HG02884 (cell line): Measurements from ENCODE around the gene RUFY1.
"Not testable (repeated sequence)": the region's sequence is repeated elsewhere in the genome, so short reads cannot be mapped to it uniquely, and the experiment has no call there.

Experiments
- ATAC-seq: cut with Tn5 transposase; IDR thresholded peaks from one replicate; pipeline ENCODE4 v1.9.1; 2021; ENCODE audit warnings: mild to moderate bottlenecking, moderate library complexity; ENCODE audit not compliant: unreplicated experiment

The RUFY1 gene, protein sequence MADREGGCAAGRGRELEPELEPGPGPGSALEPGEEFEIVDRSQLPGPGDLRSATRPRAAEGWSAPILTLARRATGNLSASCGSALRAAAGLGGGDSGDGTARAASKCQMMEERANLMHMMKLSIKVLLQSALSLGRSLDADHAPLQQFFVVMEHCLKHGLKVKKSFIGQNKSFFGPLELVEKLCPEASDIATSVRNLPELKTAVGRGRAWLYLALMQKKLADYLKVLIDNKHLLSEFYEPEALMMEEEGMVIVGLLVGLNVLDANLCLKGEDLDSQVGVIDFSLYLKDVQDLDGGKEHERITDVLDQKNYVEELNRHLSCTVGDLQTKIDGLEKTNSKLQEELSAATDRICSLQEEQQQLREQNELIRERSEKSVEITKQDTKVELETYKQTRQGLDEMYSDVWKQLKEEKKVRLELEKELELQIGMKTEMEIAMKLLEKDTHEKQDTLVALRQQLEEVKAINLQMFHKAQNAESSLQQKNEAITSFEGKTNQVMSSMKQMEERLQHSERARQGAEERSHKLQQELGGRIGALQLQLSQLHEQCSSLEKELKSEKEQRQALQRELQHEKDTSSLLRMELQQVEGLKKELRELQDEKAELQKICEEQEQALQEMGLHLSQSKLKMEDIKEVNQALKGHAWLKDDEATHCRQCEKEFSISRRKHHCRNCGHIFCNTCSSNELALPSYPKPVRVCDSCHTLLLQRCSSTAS

DNA sequence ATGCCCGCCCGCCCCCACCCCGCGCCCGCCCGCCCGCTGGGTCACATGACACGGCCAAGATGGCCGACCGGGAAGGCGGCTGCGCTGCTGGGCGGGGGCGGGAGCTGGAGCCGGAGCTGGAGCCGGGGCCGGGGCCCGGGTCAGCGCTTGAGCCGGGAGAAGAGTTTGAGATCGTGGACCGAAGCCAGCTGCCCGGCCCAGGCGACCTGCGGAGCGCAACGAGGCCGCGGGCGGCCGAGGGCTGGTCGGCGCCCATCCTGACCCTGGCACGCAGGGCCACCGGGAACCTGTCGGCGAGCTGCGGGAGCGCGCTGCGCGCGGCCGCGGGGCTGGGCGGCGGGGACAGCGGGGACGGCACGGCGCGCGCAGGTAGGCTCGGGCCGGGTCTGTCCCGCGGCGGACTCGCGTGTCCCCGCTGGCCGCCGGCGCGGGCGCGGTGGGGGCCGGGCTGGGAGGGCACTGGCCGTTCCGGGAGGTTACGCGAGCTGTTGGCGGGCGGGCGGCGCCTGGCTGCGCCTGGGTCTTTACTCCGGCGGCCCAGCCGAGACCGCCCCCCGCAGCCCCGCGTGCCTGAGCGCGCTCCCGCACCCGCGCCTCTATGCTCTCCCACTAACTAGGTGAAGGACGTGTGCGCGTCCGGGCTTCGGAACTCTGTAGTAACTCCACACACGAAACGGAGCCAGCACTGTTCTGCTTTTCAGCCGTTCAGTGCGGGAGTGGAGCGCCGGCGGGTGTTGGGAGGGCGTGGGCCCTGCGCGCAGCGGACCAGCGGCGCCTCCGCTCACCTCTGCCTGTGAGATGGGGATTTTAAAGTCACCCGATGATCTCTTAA lies at the start of gene RUFY1:
RUFY1 (plus strand) TSS at position 44 of the 832 bp plus-strand sequence; CDS start at position 60, 16 bp downstream.
- peak; percentile 73 for ATAC-seq

- ATAC-seq: not testable (repeated sequence)
Measured at GRCh38 chr5:179501997-179502396, 48.4 kb upstream of the RUFY1 start.

- not testable (repeated sequence) for ATAC-seq
Measured at GRCh38 chr5:179502420-179502819, 47.9 kb upstream of the RUFY1 start.

- ATAC-seq: no peak
Measured at GRCh38 chr5:179504191-179504590, 46.2 kb upstream of the RUFY1 start.

- no peak for ATAC-seq
Measured at GRCh38 chr5:179504600-179505396, 45.6 kb upstream of the RUFY1 start.

- ATAC-seq: no peak
Measured at GRCh38 chr5:179505636-179506261, 44.6 kb upstream of the RUFY1 start.

DNA sequence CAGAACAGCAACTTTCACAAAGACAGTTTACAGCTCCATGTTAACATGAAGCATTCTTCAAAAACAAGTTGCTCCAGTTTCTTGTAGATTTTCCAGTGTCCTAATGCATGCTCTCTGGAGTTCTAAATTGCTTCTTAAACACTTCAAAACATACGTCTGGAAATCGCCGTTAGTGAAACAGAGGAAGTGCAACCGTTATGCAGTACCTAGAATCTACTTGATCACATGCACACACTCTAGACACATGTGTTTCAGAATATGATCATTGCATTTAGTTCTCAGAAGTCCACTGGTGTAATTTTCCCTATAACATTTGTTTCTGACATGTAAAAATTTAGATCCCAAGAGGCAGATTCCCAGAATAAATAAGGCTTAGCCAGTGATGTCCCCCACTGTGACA lies 41.1 kb upstream of the RUFY1 start:
- ATAC-seq: no peak

GRCh38 chr5:179509845-179510244 lies 40.5 kb upstream of the RUFY1 start:
- no peak for ATAC-seq

DNA sequence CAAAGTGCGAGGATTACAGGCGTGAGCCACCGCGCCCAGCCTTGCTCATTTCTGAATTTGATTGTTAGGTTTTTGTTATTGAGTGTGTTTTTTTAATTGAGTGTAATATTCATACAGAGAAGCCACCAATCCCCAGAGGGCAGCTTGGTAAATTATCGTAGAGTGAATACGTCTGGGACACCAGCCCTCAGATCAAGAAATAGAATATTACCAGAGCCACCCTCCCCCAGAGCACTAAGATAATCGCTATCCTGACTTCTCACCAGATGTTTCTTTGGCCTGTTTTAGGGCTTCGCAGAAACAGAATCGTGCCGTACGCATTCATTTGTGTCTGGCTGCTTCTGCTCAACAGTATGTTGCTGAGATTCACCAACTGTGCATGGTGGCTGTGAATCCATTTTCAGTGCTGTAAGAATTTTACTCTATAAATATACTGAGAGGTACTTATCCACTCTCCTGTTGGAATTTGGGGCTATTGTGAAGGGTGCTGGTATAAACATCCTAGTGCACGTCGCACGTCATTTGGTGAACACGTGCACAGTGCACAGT lies 37.8 kb upstream of the RUFY1 start:
- no peak for ATAC-seq

GRCh38 chr5:179515501-179515900 lies 34.9 kb upstream of the RUFY1 start:
- ATAC-seq: not testable (repeated sequence)

GRCh38 chr5:179516221-179516620 lies 34.1 kb upstream of the RUFY1 start:
- no peak for ATAC-seq

DNA sequence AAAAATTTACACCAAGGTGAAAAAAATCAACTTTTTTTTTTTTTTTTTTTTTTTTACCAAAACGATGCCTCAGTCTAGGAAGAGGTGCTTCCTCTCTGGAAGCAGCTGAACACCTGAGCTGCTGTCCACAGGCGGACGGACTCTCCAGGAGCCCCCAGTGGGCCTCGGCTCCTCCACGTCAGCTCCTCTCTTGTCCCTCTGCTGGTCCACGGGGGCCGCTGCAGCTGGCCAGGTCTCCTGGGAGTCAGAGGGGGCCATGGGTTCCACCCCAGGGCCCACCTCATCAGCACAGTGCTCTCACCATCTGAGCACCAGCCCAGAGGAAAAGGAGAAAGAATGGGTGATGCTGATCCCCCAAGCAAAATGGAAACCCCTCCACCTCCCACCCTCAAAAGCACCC lies 32.6 kb upstream of the RUFY1 start:
- ATAC-seq: not testable (repeated sequence)

GRCh38 chr5:179518369-179518768 lies 32.0 kb upstream of the RUFY1 start:
- ATAC-seq: not testable (repeated sequence)

GRCh38 chr5:179519416-179520070 lies 30.8 kb upstream of the RUFY1 start:
- ATAC-seq: not testable (repeated sequence)

DNA sequence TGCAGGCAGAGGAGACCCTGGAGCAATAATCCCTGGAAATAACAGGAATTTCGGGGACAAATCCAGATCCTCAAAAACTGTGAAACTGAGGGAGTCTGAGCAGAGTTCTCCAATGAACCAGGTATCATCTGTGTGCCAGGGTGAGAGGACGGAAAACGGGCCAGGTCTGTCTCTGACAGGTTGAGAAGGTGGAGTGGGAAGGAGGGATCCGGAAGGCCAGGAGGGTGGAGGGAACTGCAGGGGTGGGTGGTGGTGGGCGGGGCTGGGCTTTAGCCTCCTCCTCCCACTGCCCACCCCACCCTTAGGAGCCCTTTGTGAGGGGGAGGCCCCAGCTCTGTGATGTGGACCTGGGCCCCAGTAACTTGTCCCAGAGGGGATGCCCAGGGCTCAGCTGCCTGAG lies 28.2 kb upstream of the RUFY1 start:
- ATAC-seq: not testable (repeated sequence)

DNA sequence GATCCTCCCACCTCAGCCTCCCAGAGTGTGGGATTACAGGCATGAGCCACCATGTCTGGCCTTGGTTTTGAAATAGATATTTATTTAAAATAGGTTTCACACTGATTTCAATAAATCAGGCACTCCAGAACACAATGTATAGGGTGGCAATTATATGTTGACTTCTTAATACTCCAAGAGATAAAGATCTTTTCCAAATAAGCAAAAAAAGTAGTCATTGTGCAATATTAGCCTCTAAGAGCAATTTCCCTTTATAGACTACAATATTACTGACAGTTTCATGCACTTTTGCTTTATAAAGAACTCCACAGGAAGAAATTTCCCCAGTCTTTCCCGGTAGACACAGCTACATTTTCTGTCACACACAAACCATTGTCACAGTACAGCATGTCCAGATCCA lies 23.4 kb upstream of the RUFY1 start:
- no peak for ATAC-seq

- peak; percentile 72 for ATAC-seq
Measured at GRCh38 chr5:179530069-179530998, 20.0 kb upstream of the RUFY1 start.

- ATAC-seq: no peak
Measured at GRCh38 chr5:179533024-179533423, 17.3 kb upstream of the RUFY1 start.
